ENCODE data around the gene UBIAD1. TPM values are rescaled to one million over a fixed set of nuclear protein-coding genes. Genes with fewer than 3 reads are reported as not detected.

UBIAD1 gene
- polyA plus RNA-seq, 1 donor from 2014 or later: 14.5 TPM

DNA sequence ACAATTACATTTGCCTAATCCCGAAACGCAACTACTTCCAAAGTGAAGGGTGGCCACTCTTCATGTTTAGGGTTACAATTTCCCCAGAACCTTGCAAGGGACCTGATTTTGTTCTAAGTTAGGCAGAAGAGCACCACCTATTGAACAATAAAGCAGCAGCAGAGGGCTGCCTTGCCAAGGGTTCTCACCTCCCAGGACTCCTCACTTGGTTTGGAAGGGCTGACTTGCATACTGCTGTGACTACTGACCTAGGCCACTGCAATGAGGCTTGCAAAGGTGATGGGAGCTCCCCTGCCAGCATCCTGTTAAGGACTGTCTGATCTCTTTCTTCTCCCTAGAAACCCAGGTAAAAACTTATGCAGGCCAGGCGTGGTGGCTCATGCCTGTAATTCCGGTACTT, 24.8 kb upstream of the UBIAD1 start:
- Histone ChIP-seq H3K9me3 (ENCODE audit: low read length) (no peaks in the 10 kb centered on the region), H4K20me1 (ENCODE audit: insufficient read depth) (no peaks in the 10 kb centered on the region), H3K36me3 (ENCODE audit: insufficient read depth, low read length) (no peaks in the 10 kb centered on the region), H3K9ac (ENCODE audit: low read length) (no peak overlapping the region), H3K27ac (ENCODE audit: low read length) (no peak overlapping the region), H3F3A (ENCODE audit: insufficient read depth, low read length, poor library complexity, severe bottlenecking) (no peaks in the 10 kb centered on the region), H3K9me2 (ENCODE audit: insufficient read depth, low read length) (no peaks in the 10 kb centered on the region), H2AFZ (ENCODE audit: low read depth, low read length) (no peak overlapping the region), H3K4me3 (ENCODE audit: low read length) (no peak overlapping the region), H3K27me3 (ENCODE audit: insufficient read depth, low read depth, low read length) (no peaks in the 10 kb centered on the region), H3K4me2 (ENCODE audit: low read length) (no peak overlapping the region), H3K79me2 (replicated peaks; ENCODE audit: insufficient read depth, low read length) (no peaks in the 10 kb centered on the region)
- TF ChIP-seq SMC3 (conservative IDR thresholded peaks at IDR 0.05; ENCODE audit: poor library complexity) (no peak), EZH2 (IDR thresholded peaks at IDR 0.05; ENCODE audit: borderline replicate concordance, insufficient read depth, low read length, poor library complexity, severe bottlenecking) (no peak), RAD21 (conservative IDR thresholded peaks at IDR 0.05) (no peak), TAF1 (IDR thresholded peaks at IDR 0.05; ENCODE audit: low read depth) (no peak), POLR2AphosphoS5 (IDR thresholded peaks at IDR 0.05) (no peak), EP300 (conservative IDR thresholded peaks at IDR 0.05; ENCODE audit: poor library complexity, severe bottlenecking) (no peak), MXI1 (conservative IDR thresholded peaks at IDR 0.05; ENCODE audit: poor library complexity, severe bottlenecking) (no peak)
- TF ChIP-seq, protein P1, sequence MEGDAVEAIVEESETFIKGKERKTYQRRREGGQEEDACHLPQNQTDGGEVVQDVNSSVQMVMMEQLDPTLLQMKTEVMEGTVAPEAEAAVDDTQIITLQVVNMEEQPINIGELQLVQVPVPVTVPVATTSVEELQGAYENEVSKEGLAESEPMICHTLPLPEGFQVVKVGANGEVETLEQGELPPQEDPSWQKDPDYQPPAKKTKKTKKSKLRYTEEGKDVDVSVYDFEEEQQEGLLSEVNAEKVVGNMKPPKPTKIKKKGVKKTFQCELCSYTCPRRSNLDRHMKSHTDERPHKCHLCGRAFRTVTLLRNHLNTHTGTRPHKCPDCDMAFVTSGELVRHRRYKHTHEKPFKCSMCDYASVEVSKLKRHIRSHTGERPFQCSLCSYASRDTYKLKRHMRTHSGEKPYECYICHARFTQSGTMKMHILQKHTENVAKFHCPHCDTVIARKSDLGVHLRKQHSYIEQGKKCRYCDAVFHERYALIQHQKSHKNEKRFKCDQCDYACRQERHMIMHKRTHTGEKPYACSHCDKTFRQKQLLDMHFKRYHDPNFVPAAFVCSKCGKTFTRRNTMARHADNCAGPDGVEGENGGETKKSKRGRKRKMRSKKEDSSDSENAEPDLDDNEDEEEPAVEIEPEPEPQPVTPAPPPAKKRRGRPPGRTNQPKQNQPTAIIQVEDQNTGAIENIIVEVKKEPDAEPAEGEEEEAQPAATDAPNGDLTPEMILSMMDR (IDR thresholded peaks at IDR 0.05; ENCODE audit: poor library complexity, severe bottlenecking): no peak
- TF ChIP-seq, protein P2, sequence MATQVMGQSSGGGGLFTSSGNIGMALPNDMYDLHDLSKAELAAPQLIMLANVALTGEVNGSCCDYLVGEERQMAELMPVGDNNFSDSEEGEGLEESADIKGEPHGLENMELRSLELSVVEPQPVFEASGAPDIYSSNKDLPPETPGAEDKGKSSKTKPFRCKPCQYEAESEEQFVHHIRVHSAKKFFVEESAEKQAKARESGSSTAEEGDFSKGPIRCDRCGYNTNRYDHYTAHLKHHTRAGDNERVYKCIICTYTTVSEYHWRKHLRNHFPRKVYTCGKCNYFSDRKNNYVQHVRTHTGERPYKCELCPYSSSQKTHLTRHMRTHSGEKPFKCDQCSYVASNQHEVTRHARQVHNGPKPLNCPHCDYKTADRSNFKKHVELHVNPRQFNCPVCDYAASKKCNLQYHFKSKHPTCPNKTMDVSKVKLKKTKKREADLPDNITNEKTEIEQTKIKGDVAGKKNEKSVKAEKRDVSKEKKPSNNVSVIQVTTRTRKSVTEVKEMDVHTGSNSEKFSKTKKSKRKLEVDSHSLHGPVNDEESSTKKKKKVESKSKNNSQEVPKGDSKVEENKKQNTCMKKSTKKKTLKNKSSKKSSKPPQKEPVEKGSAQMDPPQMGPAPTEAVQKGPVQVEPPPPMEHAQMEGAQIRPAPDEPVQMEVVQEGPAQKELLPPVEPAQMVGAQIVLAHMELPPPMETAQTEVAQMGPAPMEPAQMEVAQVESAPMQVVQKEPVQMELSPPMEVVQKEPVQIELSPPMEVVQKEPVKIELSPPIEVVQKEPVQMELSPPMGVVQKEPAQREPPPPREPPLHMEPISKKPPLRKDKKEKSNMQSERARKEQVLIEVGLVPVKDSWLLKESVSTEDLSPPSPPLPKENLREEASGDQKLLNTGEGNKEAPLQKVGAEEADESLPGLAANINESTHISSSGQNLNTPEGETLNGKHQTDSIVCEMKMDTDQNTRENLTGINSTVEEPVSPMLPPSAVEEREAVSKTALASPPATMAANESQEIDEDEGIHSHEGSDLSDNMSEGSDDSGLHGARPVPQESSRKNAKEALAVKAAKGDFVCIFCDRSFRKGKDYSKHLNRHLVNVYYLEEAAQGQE (IDR thresholded peaks at IDR 0.05; ENCODE audit: borderline replicate concordance): no peak

DNA sequence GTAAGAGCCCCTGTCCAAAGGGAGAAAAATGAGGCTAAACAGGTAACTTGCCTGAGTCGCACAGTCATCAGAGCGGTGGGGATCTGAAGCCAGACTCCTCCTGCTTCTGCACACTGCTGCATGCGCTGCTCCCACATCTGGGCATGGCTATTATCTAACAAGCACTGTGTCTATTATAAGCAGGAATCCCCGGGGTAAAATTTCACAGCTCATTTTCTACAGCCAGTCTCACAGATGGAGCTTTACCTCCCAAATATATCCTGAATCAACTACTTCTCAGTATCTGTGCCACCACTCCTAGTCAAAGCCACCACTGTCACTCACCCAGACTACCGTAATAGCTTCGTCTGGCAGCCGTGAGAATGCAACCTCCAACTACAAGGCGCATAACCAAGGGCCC, 20.5 kb upstream of the UBIAD1 start:
- H3K9me2 ChIP-seq (ENCODE audit: insufficient read depth, low read length): no peaks in the 10 kb centered on the region

More for the DNA sequence above, 20.5 kb upstream of the UBIAD1 start:
- no peaks in the 10 kb centered on the region for H4K20me1 ChIP-seq (ENCODE audit: insufficient read depth)
- no peak overlapping the region for H3K4me3 ChIP-seq (ENCODE audit: low read length)
- no peaks in the 10 kb centered on the region for H3K9me3 ChIP-seq (ENCODE audit: low read length)
- no peak overlapping the region for H3K9ac ChIP-seq (ENCODE audit: low read length)
- no peak overlapping the region for H3K4me2 ChIP-seq (ENCODE audit: low read length)
- no peak overlapping the region for H2AFZ ChIP-seq (ENCODE audit: low read depth, low read length)
- TF ChIP-seq POLR2AphosphoS5 (IDR thresholded peaks at IDR 0.05) (no peak), SMC3 (conservative IDR thresholded peaks at IDR 0.05; ENCODE audit: poor library complexity) (no peak), RAD21 (conservative IDR thresholded peaks at IDR 0.05) (no peak), MXI1 (conservative IDR thresholded peaks at IDR 0.05; ENCODE audit: poor library complexity, severe bottlenecking) (no peak), EZH2 (IDR thresholded peaks at IDR 0.05; ENCODE audit: borderline replicate concordance, insufficient read depth, low read length, poor library complexity, severe bottlenecking) (no peak), TAF1 (IDR thresholded peaks at IDR 0.05; ENCODE audit: low read depth) (no peak), EP300 (conservative IDR thresholded peaks at IDR 0.05; ENCODE audit: poor library complexity, severe bottlenecking) (no peak)
- TF ChIP-seq, protein P2 (IDR thresholded peaks at IDR 0.05; ENCODE audit: borderline replicate concordance): no peak
- TF ChIP-seq, protein P1 (IDR thresholded peaks at IDR 0.05; ENCODE audit: poor library complexity, severe bottlenecking): no peak
- no peaks in the 10 kb centered on the region for H3K36me3 ChIP-seq (ENCODE audit: insufficient read depth, low read length)
- H3K79me2 ChIP-seq (replicated peaks; ENCODE audit: insufficient read depth, low read length): no peaks in the 10 kb centered on the region
- H3F3A ChIP-seq (ENCODE audit: insufficient read depth, low read length, poor library complexity, severe bottlenecking): no peaks in the 10 kb centered on the region
- no peaks in the 10 kb centered on the region for H3K27me3 ChIP-seq (ENCODE audit: insufficient read depth, low read depth, low read length)
- H3K27ac ChIP-seq (ENCODE audit: low read length): no peak overlapping the region

All from neural cell (in vitro differentiated cells).